WTC11 (cell line): ENCODE results near the gene CNNM3. TPM values are rescaled to one million over a fixed set of nuclear protein-coding genes. Genes with fewer than 3 reads are reported as not detected.

Experiments used
- ATAC-seq: fragments of 200-7000 bp; cut with Tn5 transposase; 2 replicates; pipeline ENCODE4 v1.10.0; 2021; ENCODE audit warnings: mild to moderate bottlenecking, moderate library complexity
- CTCF ChIA-PET: fragments of 300-600 bp; sonication (Branson Sonifier 250); formaldehyde crosslinking; loops from one replicate; lab custom pipeline; 2021; ENCODE audit warnings: antibody characterized with exemption; lab: Charles Lee
- POLR2A ChIA-PET: fragments of 350-600 bp; sonication (Branson Sonifier 250); formaldehyde crosslinking; loops from one replicate; lab custom pipeline; 2021; ENCODE audit warnings: antibody characterized with exemption; lab: Charles Lee
- DNase-seq: peaks from one replicate; pipeline ENCODE4 v3.0.0; 2021; ENCODE audit warnings: low spot score
- H3K27ac Mint-ChIP-seq: 2 replicates; pipeline ENCODE4 v1.8.0; 2021; ENCODE audit warnings: mixed read lengths
- H3K27me3 Mint-ChIP-seq: 2 replicates; pipeline ENCODE4 v1.8.0; 2021; ENCODE audit warnings: low read depth, mild to moderate bottlenecking, moderate library complexity, mixed read lengths
- H3K36me3 Mint-ChIP-seq: 2 replicates; pipeline ENCODE4 v1.8.0; 2021; ENCODE audit warnings: mixed read lengths
- H3K4me1 Mint-ChIP-seq: 2 replicates; pipeline ENCODE4 v1.8.0; 2022; ENCODE audit warnings: mixed read lengths
- H3K4me3 Mint-ChIP-seq: 2 replicates; pipeline ENCODE4 v1.8.0; 2021; ENCODE audit warnings: mild to moderate bottlenecking, moderate library complexity, mixed read lengths
- H3K9me3 Mint-ChIP-seq: 2 replicates; pipeline ENCODE4 v1.8.0; 2021; ENCODE audit warnings: mixed read lengths
- AFF4 ChIP-seq: sonication (generic); formaldehyde crosslinking; IDR thresholded peaks from 2 replicates; pipeline ENCODE4 v1.8.1; 2023; ENCODE audit warnings: mild to moderate bottlenecking, missing genetic modification reagents, borderline replicate concordance
- ATF3 ChIP-seq: sonication (generic); formaldehyde crosslinking; conservative IDR thresholded peaks from 2 replicates; pipeline ENCODE4 v1.8.1; 2022; ENCODE audit warnings: mild to moderate bottlenecking, missing genetic modification reagents
- CBFB ChIP-seq: sonication (generic); formaldehyde crosslinking; IDR thresholded peaks from 2 replicates; pipeline ENCODE4 v1.8.1; 2022; ENCODE audit warnings: mild to moderate bottlenecking, low read depth, missing genetic modification reagents
- CREB1 ChIP-seq: sonication (generic); formaldehyde crosslinking; IDR thresholded peaks from 2 replicates; pipeline ENCODE4 v1.8.0; 2023; ENCODE audit warnings: mild to moderate bottlenecking, missing genetic modification reagents
- JUN ChIP-seq: sonication (generic); formaldehyde crosslinking; IDR thresholded peaks from 2 replicates; pipeline ENCODE4 v1.8.0; 2023; ENCODE audit warnings: mild to moderate bottlenecking, missing genetic modification reagents
- KAT7 ChIP-seq: sonication (generic); formaldehyde crosslinking; IDR thresholded peaks from 2 replicates; pipeline ENCODE4 v1.8.1; 2023; ENCODE audit warnings: missing genetic modification reagents, mild to moderate bottlenecking, borderline replicate concordance
- MYBL2 ChIP-seq: sonication (generic); formaldehyde crosslinking; IDR thresholded peaks from 2 replicates; pipeline ENCODE4 v1.8.1; 2023; ENCODE audit warnings: mild to moderate bottlenecking, moderate library complexity, missing genetic modification reagents
- NR3C1 ChIP-seq: sonication (generic); formaldehyde crosslinking; conservative IDR thresholded peaks from 2 replicates; pipeline ENCODE4 v1.8.1; 2023; ENCODE audit warnings: low read depth, mild to moderate bottlenecking, missing genetic modification reagents
- OVOL2 ChIP-seq: fragments of 250-450 bp; sonication (Bioruptor Pico); IDR thresholded peaks from 2 replicates; pipeline ENCODE4 v1.9.0; 2021; ENCODE audit warnings: mild to moderate bottlenecking, borderline replicate concordance
- SMAD4 ChIP-seq: sonication (generic); formaldehyde crosslinking; IDR thresholded peaks from 2 replicates; pipeline ENCODE4 v1.8.0; 2022; ENCODE audit warnings: mild to moderate bottlenecking, missing genetic modification reagents
- SOX15 ChIP-seq: fragments of 250-450 bp; sonication (Bioruptor Pico); IDR thresholded peaks from 2 replicates; pipeline ENCODE4 v1.9.0; 2021; ENCODE audit warnings: mild to moderate bottlenecking
- TEAD4 ChIP-seq: sonication (generic); formaldehyde crosslinking; IDR thresholded peaks from 2 replicates; pipeline ENCODE4 v1.8.0; 2022; ENCODE audit warnings: mild to moderate bottlenecking, missing genetic modification reagents
- TP53 ChIP-seq: sonication (generic); formaldehyde crosslinking; IDR thresholded peaks from 2 replicates; pipeline ENCODE4 v1.8.1; 2023; ENCODE audit warnings: mild to moderate bottlenecking, missing genetic modification reagents
- ZBTB21 ChIP-seq: sonication (generic); formaldehyde crosslinking; IDR thresholded peaks from 2 replicates; pipeline ENCODE4 v1.8.1; 2023; ENCODE audit warnings: mild to moderate bottlenecking, missing genetic modification reagents, borderline replicate concordance
- ZNF121 ChIP-seq: sonication (generic); formaldehyde crosslinking; IDR thresholded peaks from 2 replicates; pipeline ENCODE4 v1.8.0; 2023; ENCODE audit warnings: missing genetic modification reagents
- ZNF138 ChIP-seq: sonication (generic); formaldehyde crosslinking; conservative IDR thresholded peaks from 2 replicates; pipeline ENCODE4 v1.8.1; 2022; ENCODE audit warnings: mild to moderate bottlenecking, moderate library complexity, missing genetic modification reagents
- ZNF232 ChIP-seq: sonication (generic); formaldehyde crosslinking; IDR thresholded peaks from 2 replicates; pipeline ENCODE4 v1.8.0; 2022; ENCODE audit warnings: mild to moderate bottlenecking, missing genetic modification reagents
- ZNF423 ChIP-seq: fragments of 250-450 bp; sonication (Bioruptor Pico); IDR thresholded peaks from 2 replicates; pipeline ENCODE4 v2.1.2; 2022; ENCODE audit warnings: mild to moderate bottlenecking, moderate library complexity
- ZNF512 ChIP-seq: sonication (generic); formaldehyde crosslinking; IDR thresholded peaks from 2 replicates; pipeline ENCODE4 v1.8.1; 2022; ENCODE audit warnings: missing genetic modification reagents, borderline replicate concordance
- total RNA-seq: library from RNA; stranded (reverse); gene quantifications from 3 replicates; pipeline ENCODE4 v1.2.3, GENCODE V29; 2021
- TF ChIP-seq, protein P1 (sequence below): fragments of 250-450 bp; sonication (Bioruptor Pico); IDR thresholded peaks from 2 replicates; pipeline ENCODE4 v2.1.2; 2022; ENCODE audit warnings: mild to moderate bottlenecking, moderate library complexity
- TF ChIP-seq, protein P2 (sequence below): sonication (generic); formaldehyde crosslinking; IDR thresholded peaks from 2 replicates; pipeline ENCODE4 v1.8.1; 2023; ENCODE audit warnings: mild to moderate bottlenecking, missing genetic modification reagents
- TF ChIP-seq, protein P3 (sequence below): fragments of 250-450 bp; sonication (Bioruptor Pico); conservative IDR thresholded peaks from 2 replicates; pipeline ENCODE4 v1.9.0; 2021; ENCODE audit warnings: mild to moderate bottlenecking
- TF ChIP-seq, protein P4 (sequence below): sonication (generic); formaldehyde crosslinking; IDR thresholded peaks from 2 replicates; pipeline ENCODE4 v1.8.1; 2022; ENCODE audit warnings: mild to moderate bottlenecking, missing genetic modification reagents, moderate library complexity, borderline replicate concordance

CNNM3 gene
- total RNA-seq, 1 experiment from 2014 or later, result 34.9 TPM

- TF ChIP-seq ZNF138 (CRISPR knock-in tag), result no peak
- TF ChIP-seq, protein P1, sequence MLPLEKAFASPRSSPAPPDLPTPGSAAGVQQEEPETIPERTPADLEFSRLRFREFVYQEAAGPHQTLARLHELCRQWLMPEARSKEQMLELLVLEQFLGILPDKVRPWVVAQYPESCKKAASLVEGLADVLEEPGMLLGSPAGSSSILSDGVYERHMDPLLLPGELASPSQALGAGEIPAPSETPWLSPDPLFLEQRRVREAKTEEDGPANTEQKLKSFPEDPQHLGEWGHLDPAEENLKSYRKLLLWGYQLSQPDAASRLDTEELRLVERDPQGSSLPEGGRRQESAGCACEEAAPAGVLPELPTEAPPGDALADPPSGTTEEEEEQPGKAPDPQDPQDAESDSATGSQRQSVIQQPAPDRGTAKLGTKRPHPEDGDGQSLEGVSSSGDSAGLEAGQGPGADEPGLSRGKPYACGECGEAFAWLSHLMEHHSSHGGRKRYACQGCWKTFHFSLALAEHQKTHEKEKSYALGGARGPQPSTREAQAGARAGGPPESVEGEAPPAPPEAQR (CRISPR knock-in tag), result no peak
- TF ChIP-seq ZNF512 (CRISPR knock-in tag), result no peak
- TF ChIP-seq NR3C1, result no peak
These were observed 31.5 kb downstream of the CNNM3 start (continued) for GRCh38 chr2:96847586-96847985.

- ATAC-seq, result no peak
- no peak for DNase-seq
- Mint-ChIP-seq H3K4me1 (0 out of 2 replicates have a peak, but pooled peaks cover 2% of the 10 kb centered on the region), H3K4me3 (no peak overlapping the region), H3K36me3 (peaks cover 28% of the 10 kb centered on the region), H3K9me3 (no peaks in the 10 kb centered on the region)
- TF ChIP-seq ZNF232 (CRISPR knock-in tag), result no peak
- TF ChIP-seq AFF4, result no peak
- no peak for TF ChIP-seq ZNF423 (CRISPR knock-in tag)
- TF ChIP-seq KAT7, result no peak
- no peak for TF ChIP-seq ATF3 (CRISPR knock-in tag)
- no peak for TF ChIP-seq SOX15 (CRISPR knock-in tag)
- TF ChIP-seq OVOL2 (CRISPR knock-in tag), result no peak
- TF ChIP-seq, protein P2, sequence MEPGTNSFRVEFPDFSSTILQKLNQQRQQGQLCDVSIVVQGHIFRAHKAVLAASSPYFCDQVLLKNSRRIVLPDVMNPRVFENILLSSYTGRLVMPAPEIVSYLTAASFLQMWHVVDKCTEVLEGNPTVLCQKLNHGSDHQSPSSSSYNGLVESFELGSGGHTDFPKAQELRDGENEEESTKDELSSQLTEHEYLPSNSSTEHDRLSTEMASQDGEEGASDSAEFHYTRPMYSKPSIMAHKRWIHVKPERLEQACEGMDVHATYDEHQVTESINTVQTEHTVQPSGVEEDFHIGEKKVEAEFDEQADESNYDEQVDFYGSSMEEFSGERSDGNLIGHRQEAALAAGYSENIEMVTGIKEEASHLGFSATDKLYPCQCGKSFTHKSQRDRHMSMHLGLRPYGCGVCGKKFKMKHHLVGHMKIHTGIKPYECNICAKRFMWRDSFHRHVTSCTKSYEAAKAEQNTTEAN (CRISPR knock-in tag), result no peak
- TF ChIP-seq JUN (CRISPR knock-in tag), result no peak
- no peak for TF ChIP-seq MYBL2 (CRISPR knock-in tag)
- TF ChIP-seq CREB1 (CRISPR knock-in tag), result no peak
- TF ChIP-seq, all 79 proteins: peak for 0
- Mint-ChIP-seq H3K27ac (no peak overlapping the region), H3K27me3 (no peaks in the 10 kb centered on the region)
- ChIA-PET POLR2A (interaction anchor here (0.9 kb wide), 1 partner anchor 10 kb away, joined by 4 read pairs; no protein-coding TSS in a partner anchor), CTCF (interaction anchor here (0.6 to 2.7 kb wide), 2 partner anchors 9 to 47 kb away, joined by 5 to 14 read pairs; partner anchors contain the start of gene ANKRD39)
These were observed 32.2 kb downstream of the CNNM3 start for GRCh38 chr2:96848264-96848663.

GRCh38 chr2:96852667-96853066 is 36.6 kb downstream of the CNNM3 start:
- CTCF ChIA-PET, result interaction anchor here (0.6 to 1.8 kb wide), 2 partner anchors 98 to 100 kb away, joined by 3 to 5 read pairs; no protein-coding TSS in a partner anchor
- no peak for ATAC-seq
- H3K4me3 Mint-ChIP-seq, result no peak overlapping the region
- no peak for TF ChIP-seq TP53 (CRISPR knock-in tag)
- no peak for TF ChIP-seq CBFB
- TF ChIP-seq TEAD4, result no peak
- TF ChIP-seq SMAD4 (CRISPR knock-in tag), result no peak
- TF ChIP-seq, protein P3, sequence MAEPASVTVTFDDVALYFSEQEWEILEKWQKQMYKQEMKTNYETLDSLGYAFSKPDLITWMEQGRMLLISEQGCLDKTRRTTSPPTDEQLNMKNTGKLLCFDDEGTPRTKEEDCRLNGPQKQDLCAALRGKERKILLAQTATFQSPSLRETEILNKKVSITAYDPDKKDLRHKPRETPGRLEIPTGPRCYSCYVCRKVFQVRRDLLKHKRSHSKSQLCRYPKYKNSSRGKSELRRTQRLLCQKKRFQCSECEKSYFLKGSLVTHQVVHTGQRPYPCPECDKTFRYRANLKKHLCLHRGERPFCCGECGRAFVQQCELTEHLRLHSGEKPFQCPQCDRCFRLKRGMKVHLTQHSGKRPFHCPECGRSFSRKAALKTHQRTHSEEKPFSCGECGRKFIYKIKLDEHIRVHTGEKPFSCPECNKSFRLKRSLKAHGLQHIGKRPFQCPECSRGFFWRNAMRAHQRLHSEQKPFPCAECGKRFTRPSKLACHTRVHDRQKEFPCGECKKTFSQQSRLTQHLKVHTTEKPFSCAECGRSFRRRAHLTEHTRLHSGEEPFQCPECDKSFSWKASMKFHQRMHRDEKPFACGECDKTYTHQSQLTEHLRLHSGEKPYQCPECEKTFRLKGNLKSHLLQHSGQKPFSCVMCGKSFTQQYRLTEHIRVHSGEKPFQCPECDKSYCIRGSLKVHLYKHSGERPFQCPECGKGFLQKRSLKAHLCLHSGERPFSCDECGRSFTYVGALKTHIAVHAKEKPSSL, result no peak
- TF ChIP-seq ZNF121 (CRISPR knock-in tag), result peak; percentile 72; the same call in 1 of the 2 replicates
- TF ChIP-seq, protein P4, sequence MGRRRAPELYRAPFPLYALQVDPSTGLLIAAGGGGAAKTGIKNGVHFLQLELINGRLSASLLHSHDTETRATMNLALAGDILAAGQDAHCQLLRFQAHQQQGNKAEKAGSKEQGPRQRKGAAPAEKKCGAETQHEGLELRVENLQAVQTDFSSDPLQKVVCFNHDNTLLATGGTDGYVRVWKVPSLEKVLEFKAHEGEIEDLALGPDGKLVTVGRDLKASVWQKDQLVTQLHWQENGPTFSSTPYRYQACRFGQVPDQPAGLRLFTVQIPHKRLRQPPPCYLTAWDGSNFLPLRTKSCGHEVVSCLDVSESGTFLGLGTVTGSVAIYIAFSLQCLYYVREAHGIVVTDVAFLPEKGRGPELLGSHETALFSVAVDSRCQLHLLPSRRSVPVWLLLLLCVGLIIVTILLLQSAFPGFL (CRISPR knock-in tag), result no peak
- no peak for TF ChIP-seq ZBTB21 (CRISPR knock-in tag)
- POLR2A ChIA-PET, result no interaction called here
- no peaks in the 10 kb centered on the region for H3K27me3 Mint-ChIP-seq
- no peaks in the 10 kb centered on the region for H3K9me3 Mint-ChIP-seq
- H3K4me1 Mint-ChIP-seq, result peaks cover 9% of the 10 kb centered on the region
- peaks cover 28% of the 10 kb centered on the region for H3K36me3 Mint-ChIP-seq
- H3K27ac Mint-ChIP-seq, result no peak overlapping the region
- DNase-seq, result no peak
